ENCODE measurements around the gene RAD9A. TPM values are rescaled to one million over a fixed set of nuclear protein-coding genes. Genes with fewer than 3 reads are reported as not detected.

RAD9A gene
- total RNA-seq, 6 donors from 2014 or later, result 20.4 to 115 (median 28.2) TPM

DNA sequence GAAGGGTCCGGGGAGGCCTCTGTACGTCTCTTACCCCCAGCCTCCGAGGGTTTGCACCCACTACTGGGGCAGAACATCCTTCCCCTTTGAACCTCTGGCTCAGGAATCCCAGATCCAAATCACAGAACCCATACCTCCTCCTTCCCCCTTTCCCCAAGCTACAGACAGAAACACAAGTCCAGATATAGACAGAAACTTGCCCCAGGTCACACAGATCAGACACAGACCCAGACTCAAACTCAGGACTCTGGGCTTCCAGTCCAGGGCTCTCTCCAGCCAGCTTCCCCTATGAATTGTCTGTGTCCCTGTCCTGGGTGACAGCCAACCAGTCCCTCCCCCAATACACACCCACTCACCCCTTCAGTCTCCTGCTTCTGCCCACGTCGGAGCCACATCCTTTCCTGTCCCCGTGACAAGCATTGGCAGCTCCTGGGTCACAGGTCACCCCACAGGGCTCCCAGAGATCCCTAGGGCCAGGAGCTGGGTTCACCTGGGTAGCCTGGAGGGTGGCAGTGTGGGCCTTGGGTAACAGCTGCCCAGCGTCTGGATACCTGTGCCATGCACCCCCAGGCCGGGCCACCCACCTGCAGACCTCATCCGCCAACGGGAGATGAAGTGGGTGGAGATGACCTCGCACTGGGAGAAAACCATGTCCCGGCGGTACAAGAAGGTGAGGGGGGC lies 12.9 kb downstream of the RAD9A start:
- WGBS, 2 donors, result 58 to 61% methylated on average over 8 to 13 of the region's 13 CpGs
- Histone ChIP-seq H3K4me1 (peaks cover 32 to 60% (median 43%) of the 10 kb centered on the region in 4 donors), H3K36me3 (peaks cover 0 to 10% (median 2%) of the 10 kb centered on the region in 4 donors), H3K9me3 (no peaks in the 10 kb centered on the region), H3K4me3 (peak overlapping the region in 3 of 4 donors; percentile 32 to 51 (median 47)), H3K27me3 (no peaks in the 10 kb centered on the region), H3K27ac (peak overlapping the region; percentile 61 to 96 (median 87))
- TF ChIP-seq EP300 (IDR thresholded peaks at IDR 0.05) (peak in 1 of 4 donors; percentile 3), POLR2A (IDR thresholded peaks at IDR 0.05) (no peak), POLR2AphosphoS5 (IDR thresholded peaks at IDR 0.05) (peak in 1 of 2 donors; percentile 58)
- TF ChIP-seq, protein P1, sequence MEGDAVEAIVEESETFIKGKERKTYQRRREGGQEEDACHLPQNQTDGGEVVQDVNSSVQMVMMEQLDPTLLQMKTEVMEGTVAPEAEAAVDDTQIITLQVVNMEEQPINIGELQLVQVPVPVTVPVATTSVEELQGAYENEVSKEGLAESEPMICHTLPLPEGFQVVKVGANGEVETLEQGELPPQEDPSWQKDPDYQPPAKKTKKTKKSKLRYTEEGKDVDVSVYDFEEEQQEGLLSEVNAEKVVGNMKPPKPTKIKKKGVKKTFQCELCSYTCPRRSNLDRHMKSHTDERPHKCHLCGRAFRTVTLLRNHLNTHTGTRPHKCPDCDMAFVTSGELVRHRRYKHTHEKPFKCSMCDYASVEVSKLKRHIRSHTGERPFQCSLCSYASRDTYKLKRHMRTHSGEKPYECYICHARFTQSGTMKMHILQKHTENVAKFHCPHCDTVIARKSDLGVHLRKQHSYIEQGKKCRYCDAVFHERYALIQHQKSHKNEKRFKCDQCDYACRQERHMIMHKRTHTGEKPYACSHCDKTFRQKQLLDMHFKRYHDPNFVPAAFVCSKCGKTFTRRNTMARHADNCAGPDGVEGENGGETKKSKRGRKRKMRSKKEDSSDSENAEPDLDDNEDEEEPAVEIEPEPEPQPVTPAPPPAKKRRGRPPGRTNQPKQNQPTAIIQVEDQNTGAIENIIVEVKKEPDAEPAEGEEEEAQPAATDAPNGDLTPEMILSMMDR (IDR thresholded peaks at IDR 0.05), result no peak
- ATAC-seq (ENCODE audit: low FRiP score in 2 of 2), result no peak
- peak; percentile 66 to 72 for DNase-seq

DNA sequence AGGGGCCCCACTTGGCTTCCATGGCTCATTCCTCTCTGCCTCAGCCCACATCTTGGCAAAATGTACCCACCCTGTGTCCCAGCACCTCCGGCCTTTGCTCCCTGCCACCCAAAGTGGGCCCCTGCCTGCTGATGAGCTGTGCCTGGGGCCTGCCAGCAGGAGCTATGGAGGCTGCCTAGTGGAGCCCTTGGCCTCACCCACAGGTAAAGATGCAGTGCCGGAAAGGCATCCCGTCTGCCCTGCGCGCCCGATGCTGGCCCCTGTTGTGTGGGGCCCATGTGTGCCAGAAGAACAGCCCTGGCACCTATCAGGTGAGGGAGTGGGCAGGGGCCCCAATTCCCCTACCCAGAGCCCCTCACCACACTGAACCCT lies 13.4 kb downstream of the RAD9A start:
- H3K36me3 ChIP-seq, result peaks cover 0 to 4% (median 0%) of the 10 kb centered on the region in 4 donors
- H3K27me3 ChIP-seq, result no peaks in the 10 kb centered on the region
- no peaks in the 10 kb centered on the region for H3K9me3 ChIP-seq
- H3K4me3 ChIP-seq, result peak overlapping the region in 3 of 4 donors; percentile 32 to 51 (median 47)
- ATAC-seq (ENCODE audit: low FRiP score in 2 of 2) (no peak), DNase-seq (peak in 1 of 2 donors; percentile 73)
- WGBS, 2 donors, result 87% methylated on average over 6 of the region's 6 CpGs; no CpG with 5 or more reads in 1 of the 2 donors
- H3K4me1 ChIP-seq, result peaks cover 27 to 59% (median 44%) of the 10 kb centered on the region in 4 donors
- TF ChIP-seq EP300 (IDR thresholded peaks at IDR 0.05) (no peak), POLR2AphosphoS5 (IDR thresholded peaks at IDR 0.05) (no peak), POLR2A (IDR thresholded peaks at IDR 0.05) (no peak)
- TF ChIP-seq, protein P1 (IDR thresholded peaks at IDR 0.05), result no peak
- H3K27ac ChIP-seq, result peak overlapping the region in 2 of 4 donors; percentile 79 to 95

DNA sequence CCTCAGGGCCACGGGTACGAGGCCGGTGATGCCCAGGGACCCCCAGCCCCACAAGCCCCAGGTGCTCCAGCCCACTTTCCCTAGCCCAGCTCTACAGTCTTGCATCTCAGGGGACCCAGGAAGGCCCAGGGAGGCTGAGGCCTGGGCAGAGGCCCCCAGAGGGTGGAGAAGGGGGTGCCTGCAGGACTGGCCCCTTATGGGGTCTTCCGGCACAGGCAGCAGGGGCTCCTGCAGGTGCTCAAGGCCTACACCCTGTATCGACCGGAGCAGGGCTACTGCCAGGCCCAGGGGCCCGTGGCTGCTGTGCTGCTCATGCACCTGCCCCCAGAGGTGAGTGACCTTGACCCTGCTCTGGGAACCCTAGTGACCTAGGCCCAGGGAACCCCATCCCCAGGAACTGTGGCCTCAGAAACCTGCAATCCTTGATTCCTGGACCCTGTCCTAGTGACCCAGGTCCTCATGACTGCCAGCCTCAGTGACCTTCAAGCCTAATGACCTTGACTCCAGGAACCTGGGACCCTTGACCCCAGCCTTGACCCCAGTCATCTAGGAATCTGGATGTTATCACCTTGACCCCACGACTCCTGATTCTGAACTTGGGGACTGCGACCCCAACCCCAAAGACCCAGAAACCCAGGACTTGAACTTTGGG lies 14.0 kb downstream of the RAD9A start:
- DNase-seq, result peak in 1 of 2 donors; percentile 69
- Histone ChIP-seq H3K36me3 (no peaks in the 10 kb centered on the region), H3K27ac (peak overlapping the region in 1 of 4 donors; percentile 95), H3K4me3 (peak overlapping the region in 1 of 4 donors; percentile 51), H3K9me3 (no peaks in the 10 kb centered on the region), H3K27me3 (no peaks in the 10 kb centered on the region), H3K4me1 (peaks cover 21 to 57% (median 41%) of the 10 kb centered on the region in 4 donors)
- TF ChIP-seq, protein P1 (IDR thresholded peaks at IDR 0.05), result no peak
- no peak for TF ChIP-seq POLR2A (IDR thresholded peaks at IDR 0.05)
- no peak for TF ChIP-seq POLR2AphosphoS5 (IDR thresholded peaks at IDR 0.05)
- no peak for TF ChIP-seq EP300 (IDR thresholded peaks at IDR 0.05)
- WGBS, 2 donors, result 67 to 84% methylated on average over 2 to 6 of the region's 9 CpGs
- no peak for ATAC-seq (ENCODE audit: low FRiP score in 2 of 2)

DNA sequence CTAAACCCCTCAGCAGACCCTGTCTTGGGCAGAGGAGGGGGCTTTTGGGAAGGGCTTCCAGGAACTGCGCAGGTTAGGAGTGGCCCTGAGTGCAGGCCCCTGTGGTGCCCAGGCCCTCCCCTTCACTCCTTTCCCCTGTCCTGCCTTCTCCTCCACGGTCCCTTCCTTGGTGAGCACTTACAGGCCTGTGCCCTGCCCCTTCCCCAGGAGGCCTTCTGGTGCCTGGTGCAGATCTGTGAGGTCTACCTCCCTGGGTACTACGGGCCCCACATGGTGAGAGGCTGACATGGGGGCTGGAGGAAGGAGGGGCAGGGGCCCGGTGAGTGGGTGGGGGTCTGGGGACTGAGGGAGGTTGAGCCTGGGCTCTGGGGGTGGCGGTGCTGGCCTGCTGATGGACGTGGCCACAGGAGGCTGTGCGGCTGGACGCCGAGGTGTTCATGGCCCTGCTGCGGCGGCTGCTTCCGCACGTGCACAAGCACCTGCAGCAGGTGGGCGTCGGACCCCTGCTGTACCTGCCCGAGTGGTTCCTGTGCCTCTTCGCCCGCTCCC lies 14.7 kb downstream of the RAD9A start:
- ATAC-seq (ENCODE audit: low FRiP score in 2 of 2), result no peak
- no peak for TF ChIP-seq POLR2AphosphoS5 (IDR thresholded peaks at IDR 0.05)
- no peak for TF ChIP-seq EP300 (IDR thresholded peaks at IDR 0.05)
- no peak for TF ChIP-seq POLR2A (IDR thresholded peaks at IDR 0.05)
- TF ChIP-seq, protein P1 (IDR thresholded peaks at IDR 0.05), result no peak
- DNase-seq, result peak in 1 of 2 donors; percentile 80
- Histone ChIP-seq H3K9me3 (no peaks in the 10 kb centered on the region), H3K36me3 (no peaks in the 10 kb centered on the region), H3K4me3 (no peak overlapping the region), H3K27ac (peak overlapping the region in 1 of 4 donors; percentile 39), H3K27me3 (no peaks in the 10 kb centered on the region), H3K4me1 (peaks cover 20 to 52% (median 37%) of the 10 kb centered on the region in 4 donors)
- 71 to 85% methylated on average over 9 to 15 of the region's 18 CpGs for WGBS, 2 donors
